GM20000 (cell line): ENCODE measurements around the gene PHF2.

Experiments
- DNase-seq: peaks from one replicate; pipeline ENCODE4 v3.0.0; 2012; ENCODE audit warnings: low spot score
- CTCF ChIP-seq: IDR thresholded peaks from 2 replicates; pipeline ENCODE4 v1.5.1; 2012; ENCODE audit warnings: mild to moderate bottlenecking, control low read depth; ENCODE audit errors: extremely low read depth, missing control alignments

Gene PHF2

GRCh38 chr9:93587284-93587650 lies 10.9 kb downstream of the PHF2 start:
- DNase-seq: no peak
- no peak for TF ChIP-seq CTCF

- TF ChIP-seq CTCF: no peak
- DNase-seq: no peak
These were observed 11.4 kb downstream of the PHF2 start for GRCh38 chr9:93587651-93588347.

- no peak for DNase-seq
- TF ChIP-seq CTCF: no peak
These were observed 12.5 kb downstream of the PHF2 start for GRCh38 chr9:93588641-93589609.

GRCh38 chr9:93589688-93590087 lies 13.3 kb downstream of the PHF2 start:
- DNase-seq: no peak
- TF ChIP-seq CTCF: no peak

- no peak for DNase-seq
- TF ChIP-seq CTCF: no peak
These were observed 14.3 kb downstream of the PHF2 start for GRCh38 chr9:93590609-93591234.

- DNase-seq: no peak
- no peak for TF ChIP-seq CTCF
These were observed 15.1 kb downstream of the PHF2 start for GRCh38 chr9:93591301-93592007.
